Measurements from ENCODE around the gene REC8. TPM values are rescaled to one million over a fixed set of nuclear protein-coding genes. Genes with fewer than 3 reads are reported as not detected.

REC8 gene
- total RNA-seq, 1 experiment from 2014 or later = 6.1 TPM

- no peak for TF ChIP-seq CTCF (IDR thresholded peaks at IDR 0.05; ENCODE audit: unreplicated experiment)
- intact Hi-C loops (cut with micrococcal nuclease) = loop anchor here (2.0 kb wide), 1 partner anchor 24 kb away; the partner anchor contains the start of gene IPO4
- BruUV-seq (replicated peaks) = no TSS peak
- Mint-ChIP-seq H3K4me3 (ENCODE audit: unreplicated experiment) (peak within 1 kb of the TSS; percentile 96), H3K36me3 (ENCODE audit: insufficient read depth, unreplicated experiment) (peaks cover 75% of the 10 kb centered on the region), H3K9me3 (ENCODE audit: unreplicated experiment) (no peaks in the 10 kb centered on the region), H3K4me1 (ENCODE audit: insufficient read depth, unreplicated experiment) (peaks cover 20% of the 10 kb centered on the region), H3K27me3 (ENCODE audit: insufficient read depth, unreplicated experiment) (no peaks in the 10 kb centered on the region), H3K27ac (ENCODE audit: low read depth, unreplicated experiment) (peak within 1 kb of the TSS; percentile 99)
- peak; percentile 98 for DNase-seq (ENCODE audit: unreplicated experiment)
- ChIA-PET CTCF (interaction anchor here (0.6 to 4.2 kb wide), 10 partner anchors 13 to 224 kb away, joined by 3 to 32 read pairs (median 4); partner anchors contain the start of genes CIDEB, TINF2 and TM9SF1), POLR2A (interaction anchor here (0.6 to 5.9 kb wide), 31 partner anchors 10 to 217 kb away, joined by 3 to 69 read pairs (median 6); partner anchors contain the start of genes DCAF11, DHRS1, GMPR2 and IPO4)
These were observed 41.3 kb downstream of the REC8 start, which contains the start of gene CHMP4A for GRCh38 chr14:24212924-24213865. CHMP4A (minus strand) TSS chr14:24213488; CDS start chr14:24213439, 49 bp downstream.

GRCh38 chr14:24213866-24214662 lies 42.2 kb downstream of the REC8 start:
- H3K36me3 Mint-ChIP-seq (ENCODE audit: insufficient read depth, unreplicated experiment) = peaks cover 69% of the 10 kb centered on the region
- H3K27ac Mint-ChIP-seq (ENCODE audit: low read depth, unreplicated experiment) = peak overlapping the region; percentile 99
- no peak for DNase-seq (ENCODE audit: unreplicated experiment)
- BruUV-seq (replicated peaks) = TSS peak; percentile 79
- intact Hi-C loops (cut with micrococcal nuclease) = loop anchor here (2.0 kb wide), 1 partner anchor 25 kb away; the partner anchor contains the start of gene IPO4
- CTCF ChIA-PET = interaction anchor here (0.5 to 4.2 kb wide), 15 partner anchors 14 to 223 kb away, joined by 3 to 32 read pairs (median 4); partner anchors contain the start of genes CIDEB, GMPR2, IRF9 and NEDD8
- H3K9me3 Mint-ChIP-seq (ENCODE audit: unreplicated experiment) = no peaks in the 10 kb centered on the region
- no peaks in the 10 kb centered on the region for H3K27me3 Mint-ChIP-seq (ENCODE audit: insufficient read depth, unreplicated experiment)
- no peak for TF ChIP-seq CTCF (IDR thresholded peaks at IDR 0.05; ENCODE audit: unreplicated experiment)
- peaks cover 20% of the 10 kb centered on the region for H3K4me1 Mint-ChIP-seq (ENCODE audit: insufficient read depth, unreplicated experiment)
- POLR2A ChIA-PET = interaction anchor here (0.7 to 5.9 kb wide), 29 partner anchors 10 to 217 kb away, joined by 3 to 69 read pairs (median 6); partner anchors contain the start of genes DCAF11, DHRS1, GMPR2 and IPO4
- peak overlapping the region; percentile 96 for H3K4me3 Mint-ChIP-seq (ENCODE audit: unreplicated experiment)

- TF ChIP-seq CTCF (IDR thresholded peaks at IDR 0.05; ENCODE audit: unreplicated experiment) = peak; percentile 25
- ChIA-PET CTCF (interaction anchor here (0.6 to 4.2 kb wide), 10 partner anchors 9 to 118 kb away, joined by 3 to 32 read pairs (median 5); partner anchors contain the start of genes CIDEB and TINF2), POLR2A (interaction anchor here (0.7 to 5.1 kb wide), 21 partner anchors 9 to 135 kb away, joined by 3 to 69 read pairs (median 5); partner anchors contain the start of genes DCAF11, DHRS1, EMC9 and GMPR2)
- Mint-ChIP-seq H3K27me3 (ENCODE audit: insufficient read depth, unreplicated experiment) (no peaks in the 10 kb centered on the region), H3K4me3 (ENCODE audit: unreplicated experiment) (peak within 1 kb of the TSS; percentile 80), H3K9me3 (ENCODE audit: unreplicated experiment) (no peaks in the 10 kb centered on the region), H3K27ac (ENCODE audit: low read depth, unreplicated experiment) (peak within 1 kb of the TSS; percentile 73), H3K4me1 (ENCODE audit: insufficient read depth, unreplicated experiment) (peaks cover 20% of the 10 kb centered on the region), H3K36me3 (ENCODE audit: insufficient read depth, unreplicated experiment) (peaks cover 53% of the 10 kb centered on the region)
- BruUV-seq (replicated peaks) = no TSS peak
- intact Hi-C loops (cut with micrococcal nuclease) = loop anchor here (1.0 kb wide), 3 partner anchors 17 to 82 kb away; partner anchors contain the start of genes GMPR2 and NEDD8
- peak; percentile 87 for DNase-seq (ENCODE audit: unreplicated experiment)
These were observed 43.8 kb downstream of the REC8 start, which contains the start of gene MDP1 for GRCh38 chr14:24215495-24216344. MDP1 (minus strand) TSS chr14:24216066; CDS start chr14:24215955, 111 bp downstream.
